ENCODE measurements around the gene GDA. TPM values are rescaled to one million over a fixed set of nuclear protein-coding genes. Genes with fewer than 3 reads are reported as not detected.

GDA gene
- total RNA-seq = 1.8 TPM

GRCh38 chr9:72149231-72149975 lies at the start of gene GDA:
GDA (plus strand) TSS chr9:72149440; CDS start chr9:72149560, 120 bp downstream.
- peak; percentile 18 for DNase-seq

GRCh38 chr9:72102520-72102919 lies 46.7 kb upstream of the GDA start:
- DNase-seq = no peak

GRCh38 chr9:72113056-72113455 lies 36.2 kb upstream of the GDA start:
- DNase-seq = no peak

GRCh38 chr9:72119853-72120252 lies 29.4 kb upstream of the GDA start:
- no peak for DNase-seq

- no peak for DNase-seq
These were observed 24.3 kb upstream of the GDA start for GRCh38 chr9:72124947-72125346.

GRCh38 chr9:72127753-72128152 lies 21.5 kb upstream of the GDA start:
- no peak for DNase-seq

GRCh38 chr9:72128526-72128925 lies 20.7 kb upstream of the GDA start:
- no peak for DNase-seq

- no peak for DNase-seq
These were observed 19.7 kb upstream of the GDA start for GRCh38 chr9:72129271-72130156.

GRCh38 chr9:72130321-72130720 lies 18.9 kb upstream of the GDA start:
- DNase-seq = no peak

GRCh38 chr9:72131206-72131605 lies 18.0 kb upstream of the GDA start:
- DNase-seq = no peak

- DNase-seq = no peak
These were observed 17.2 kb upstream of the GDA start for GRCh38 chr9:72132052-72132451.

GRCh38 chr9:72133365-72134035 lies 15.7 kb upstream of the GDA start:
- no peak for DNase-seq

GRCh38 chr9:72134801-72135200 lies 14.4 kb upstream of the GDA start:
- DNase-seq = no peak

GRCh38 chr9:72137697-72138365 lies 11.4 kb upstream of the GDA start:
- DNase-seq = no peak

- no peak for DNase-seq
These were observed 10.0 kb upstream of the GDA start for GRCh38 chr9:72139226-72139625.

- no peak for DNase-seq
These were observed 8.7 kb upstream of the GDA start for GRCh38 chr9:72140586-72140985.

- no peak for DNase-seq
These were observed 7.8 kb upstream of the GDA start for GRCh38 chr9:72141484-72141883.

GRCh38 chr9:72144756-72145492 lies 4.3 kb upstream of the GDA start:
- DNase-seq = no peak

- DNase-seq = no peak
These were observed 3.3 kb upstream of the GDA start for GRCh38 chr9:72145733-72146505.

GRCh38 chr9:72147676-72148075 lies 1.6 kb upstream of the GDA start:
- DNase-seq = no peak

GRCh38 chr9:72150127-72150526 lies 887 bp downstream of the GDA start:
- no peak for DNase-seq
